M059J (cell line): Measurements from ENCODE around the gene CTTNBP2NL. TPM values are rescaled to one million over a fixed set of nuclear protein-coding genes. Genes with fewer than 3 reads are reported as not detected.
"Not testable (repeated sequence)": the region's sequence is repeated elsewhere in the genome, so short reads cannot be mapped to it uniquely, and the experiment has no call there.

Experiments used
- DNase-seq: peaks from one replicate; pipeline ENCODE4 v3.0.0-alpha.2; 2012; ENCODE audit warnings: low read depth
- total RNA-seq: library from RNA; depleted of rRNA; stranded (reverse); fragments of >200 nt; shearing (Covaris generic); gene quantifications from 2 replicates; pipeline ENCODE4 v1.2.3, GENCODE V29; 2014

CTTNBP2NL gene
- total RNA-seq, 1 experiment from 2014 or later: 17.2 TPM

GRCh38 chr1:112386024-112386723, 9.8 kb upstream of the CTTNBP2NL start:
- no peak for DNase-seq

GRCh38 chr1:112386731-112387346, 9.2 kb upstream of the CTTNBP2NL start:
- DNase-seq: peak; percentile 36

- no peak for DNase-seq
Measured at GRCh38 chr1:112387807-112388206, 8.2 kb upstream of the CTTNBP2NL start.

- no peak for DNase-seq
Measured at GRCh38 chr1:112388436-112388835, 7.6 kb upstream of the CTTNBP2NL start.

GRCh38 chr1:112389689-112390088, 6.3 kb upstream of the CTTNBP2NL start:
- DNase-seq: no peak

GRCh38 chr1:112390335-112390734, 5.7 kb upstream of the CTTNBP2NL start:
- DNase-seq: not testable (repeated sequence)

- DNase-seq: peak; percentile 93
Measured at GRCh38 chr1:112390775-112391602, 5.0 kb upstream of the CTTNBP2NL start.

GRCh38 chr1:112391603-112391940, 4.4 kb upstream of the CTTNBP2NL start:
- no peak for DNase-seq

GRCh38 chr1:112393631-112393974, 2.4 kb upstream of the CTTNBP2NL start:
- no peak for DNase-seq

- no peak for DNase-seq
Measured at GRCh38 chr1:112394743-112395062, 1.3 kb upstream of the CTTNBP2NL start.

GRCh38 chr1:112395256-112395820, 676 bp upstream of the CTTNBP2NL start:
- DNase-seq: peak; percentile 19

GRCh38 chr1:112396653-112397471, 848 bp downstream of the CTTNBP2NL start:
- peak; percentile 32 for DNase-seq

GRCh38 chr1:112397841-112398240, 1.8 kb downstream of the CTTNBP2NL start:
- no peak for DNase-seq

GRCh38 chr1:112399456-112399855, 3.4 kb downstream of the CTTNBP2NL start:
- DNase-seq: no peak

GRCh38 chr1:112400706-112401105, 4.7 kb downstream of the CTTNBP2NL start:
- DNase-seq: not testable (repeated sequence)

- DNase-seq: no peak
Measured at GRCh38 chr1:112402682-112403643, 6.9 kb downstream of the CTTNBP2NL start.

GRCh38 chr1:112406771-112407170, 10.8 kb downstream of the CTTNBP2NL start:
- DNase-seq: no peak

- no peak for DNase-seq
Measured at GRCh38 chr1:112409414-112409813, 13.4 kb downstream of the CTTNBP2NL start.

GRCh38 chr1:112410673-112411072, 14.7 kb downstream of the CTTNBP2NL start:
- no peak for DNase-seq

GRCh38 chr1:112417271-112417670, 21.3 kb downstream of the CTTNBP2NL start:
- no peak for DNase-seq
